SH-SY5Y (cell line): ENCODE data around the gene LINC01488.

Source experiments
- GATA2 ChIP-seq: IDR thresholded peaks from 2 replicates; pipeline ENCODE4 v1.6.1; 2011; ENCODE audit warnings: mild to moderate bottlenecking, low read depth, low read length
- GATA3 ChIP-seq: IDR thresholded peaks from 2 replicates; pipeline ENCODE4 v1.6.1; 2011; ENCODE audit warnings: low read depth, mild to moderate bottlenecking, low read length, moderate library complexity

DNA sequence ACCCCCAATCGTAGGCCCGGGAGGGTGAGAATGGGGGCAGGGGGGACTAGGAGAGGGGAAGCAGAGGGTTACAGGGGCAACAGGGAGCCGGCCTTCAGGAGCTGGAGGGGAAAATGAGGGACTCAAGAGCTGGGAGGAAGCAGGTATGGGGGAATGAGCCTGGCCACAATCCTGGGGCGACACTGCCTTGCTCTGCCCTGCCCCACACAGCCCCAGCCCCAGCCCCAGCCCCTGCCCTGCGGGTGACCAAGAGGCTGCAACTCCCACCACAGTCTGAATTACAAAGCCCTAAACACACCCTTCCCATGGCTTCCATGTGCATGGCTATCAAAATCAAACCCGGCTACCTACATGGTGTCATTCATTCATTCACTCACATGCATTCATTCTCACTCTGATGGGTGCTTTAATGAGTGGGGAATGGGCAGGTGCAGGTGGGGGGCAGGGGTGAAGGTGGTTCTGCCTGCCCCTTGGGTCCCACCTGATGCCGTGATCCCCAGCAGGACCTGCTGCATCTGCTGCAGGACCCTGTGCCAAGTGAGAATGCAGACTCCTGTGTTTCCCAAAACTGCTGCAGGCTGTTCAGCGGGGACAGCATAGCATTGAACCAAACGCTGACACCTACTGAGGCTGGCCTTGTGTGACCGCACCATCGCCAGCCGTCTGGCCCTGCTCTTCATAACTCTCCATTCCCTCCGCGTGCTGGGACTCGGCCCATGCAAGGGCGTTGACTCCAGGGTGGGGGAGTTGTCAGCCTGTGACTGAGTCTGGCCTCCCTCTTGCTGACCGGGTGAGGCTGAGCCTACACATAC, 9.5 kb upstream of the LINC01488 start:
- TF ChIP-seq GATA2 (no peak), GATA3 (no peak)
